Prostate gland (tissue), 2 donors: ENCODE data around the gene KCNN4. TPM values are rescaled to one million over a fixed set of nuclear protein-coding genes. Genes with fewer than 3 reads are reported as not detected.
"Not testable (repeated sequence)": the region's sequence is repeated elsewhere in the genome, so short reads cannot be mapped to it uniquely, and the experiment has no call there.

Experiments used
- DNase-seq: peaks from one replicate; pipeline ENCODE4 v3.0.0-alpha.2; 2019; ENCODE audit warnings: low spot score
- H3K27ac ChIP-seq, 2 donors: fragments of 200-600 bp; sonication (generic); 2 replicates each; pipeline ENCODE4 v1.5.1; 2017 to 2019
- H3K27me3 ChIP-seq: fragments of 200-600 bp; sonication (generic); replicated peaks from 2 replicates; pipeline ENCODE4 v1.5.1; 2019; ENCODE audit not compliant: insufficient read depth
- H3K36me3 ChIP-seq, 2 donors: fragments of 200-600 bp; sonication (generic); 1 replicate in 1 of 2; 2 replicates in 1 of 2; pipeline versions ENCODE4 v1.5.1 to v1.8.1; 2017 to 2019
- H3K4me1 ChIP-seq: fragments of 200-600 bp; sonication (generic); replicated peaks from 2 replicates; pipeline ENCODE4 v1.5.1; 2019
- H3K4me3 ChIP-seq, 2 donors: fragments of 200-600 bp; sonication (generic); 2 replicates each; pipeline ENCODE4 v1.5.1; 2017 to 2019
- H3K9me3 ChIP-seq: fragments of 200-600 bp; sonication (generic); 2 replicates; pipeline ENCODE4 v1.5.1; 2017
- CTCF ChIP-seq, 4 experiments: fragments of 200-600 bp in 2 of 4; fragments of 450-650 bp in 2 of 4; sonication (generic) in 2 of 4; IDR thresholded peaks; 1 replicate in 3 of 4; 2 replicates in 1 of 4; pipeline ENCODE4 v1.5.1; 2016 to 2019; ENCODE audit warnings: antibody characterized with exemption in 4 of 4, mild to moderate bottlenecking in 2 of 4, moderate library complexity in 2 of 4
- POLR2A ChIP-seq: fragments of 450-650 bp; IDR thresholded peaks from one replicate; pipeline ENCODE4 v1.6.1; 2016; ENCODE audit warnings: antibody characterized with exemption, mild to moderate bottlenecking
- POLR2AphosphoS5 ChIP-seq: sonication (generic); formaldehyde crosslinking; IDR thresholded peaks from one replicate; pipeline ENCODE4 v1.6.1; 2017; ENCODE audit warnings: antibody characterized with exemption
- WGBS: methylation state at CpG from one replicate; pipeline ENCODE4 v1.1.5; 2018; 5-methylcytosine and 5-hydroxymethylcytosine counted together
- intact Hi-C: fragments of 100-400 bp; cut with DNase I; formaldehyde crosslinking; loops from one replicate; pipeline ENCODE4 v1.14.2; 2022
- total RNA-seq, 2 donors: library from RNA; depleted of rRNA; stranded (reverse); fragments of >200 nt; gene quantifications; one replicate each; pipeline ENCODE4 v1.1.0, GENCODE V29; 2016

KCNN4 gene
- total RNA-seq, 2 donors from 2014 or later: 65.1 to 86.1 TPM

DNA sequence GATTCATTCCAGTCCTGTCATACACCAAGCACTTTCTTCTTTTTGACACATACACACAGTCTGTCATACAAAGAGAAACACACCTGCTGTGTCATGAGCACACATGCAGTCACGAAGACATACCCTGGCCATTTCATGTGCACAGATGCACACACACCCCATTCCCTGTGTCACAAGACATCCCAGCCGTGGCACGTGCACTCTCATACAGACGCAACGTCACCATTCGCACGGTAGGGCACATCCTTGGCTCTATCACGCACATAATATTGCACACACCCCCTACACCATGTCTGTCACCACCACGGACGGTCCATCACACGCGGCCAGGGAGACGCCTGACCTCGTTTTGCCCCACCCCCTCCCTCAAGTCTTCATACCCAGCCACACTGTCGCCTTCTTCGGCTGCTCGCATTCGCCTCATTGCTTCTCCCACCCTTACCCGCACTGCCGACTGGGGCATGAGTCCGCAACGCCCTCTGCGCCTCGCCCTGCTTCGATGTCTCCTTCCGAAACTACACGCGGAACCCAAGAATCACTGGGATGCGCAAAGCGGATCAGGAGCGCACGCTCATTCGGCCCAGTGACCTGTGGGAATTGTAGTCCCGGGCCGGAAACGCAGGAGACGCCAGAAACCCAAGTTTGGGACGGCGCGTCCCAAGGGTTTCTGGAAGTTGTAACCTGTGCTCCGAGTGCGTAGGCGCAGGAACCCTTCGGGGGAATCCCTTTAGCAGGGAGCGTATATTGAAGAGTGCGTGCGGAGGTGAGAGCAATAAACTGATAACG lies 39.5 kb upstream of the KCNN4 start:
- TF ChIP-seq CTCF (IDR thresholded peaks at IDR 0.05) (no peak), POLR2AphosphoS5 (peak; percentile 21), POLR2A (no peak)
- intact Hi-C loops: no loop called here
- no peak for DNase-seq
- H3K9me3 ChIP-seq: no peaks in the 10 kb centered on the region
- no peak overlapping the region for H3K27ac ChIP-seq
- H3K4me1 ChIP-seq: no peaks in the 10 kb centered on the region
- peak overlapping the region; percentile 18 to 32 for H3K4me3 ChIP-seq
- WGBS: 11% methylated on average over 48 of the region's 48 CpGs
- H3K27me3 ChIP-seq: no peaks in the 10 kb centered on the region
- H3K36me3 ChIP-seq: no peaks in the 10 kb centered on the region

- intact Hi-C loops: no loop called here
- H3K27me3 ChIP-seq: no peaks in the 10 kb centered on the region
- no peak for DNase-seq
- H3K9me3 ChIP-seq: no peaks in the 10 kb centered on the region
- TF ChIP-seq POLR2AphosphoS5 (no peak), CTCF (IDR thresholded peaks at IDR 0.05) (no peak), POLR2A (no peak)
- no peaks in the 10 kb centered on the region for H3K4me1 ChIP-seq
- no peaks in the 10 kb centered on the region for H3K36me3 ChIP-seq
- H3K4me3 ChIP-seq: no peak overlapping the region
- H3K27ac ChIP-seq: no peak overlapping the region
- 82% methylated on average over 5 of the region's 5 CpGs for WGBS
Observed at GRCh38 chr19:43818500-43818899, 37.7 kb upstream of the KCNN4 start.

- H3K4me3 ChIP-seq, H3K4me1 ChIP-seq, DNase-seq, H3K27me3 ChIP-seq, H3K27ac ChIP-seq, H3K9me3 ChIP-seq, intact Hi-C loops, H3K36me3 ChIP-seq: not testable (repeated sequence)
- 91% methylated on average over 1 of the region's 1 CpG for WGBS
Observed at GRCh38 chr19:43817454-43817853, 36.7 kb upstream of the KCNN4 start.

- Histone ChIP-seq H3K4me3 (no peak overlapping the region), H3K4me1 (no peaks in the 10 kb centered on the region), H3K27me3 (no peaks in the 10 kb centered on the region), H3K27ac (no peak overlapping the region), H3K36me3 (no peaks in the 10 kb centered on the region), H3K9me3 (no peaks in the 10 kb centered on the region)
- TF ChIP-seq CTCF (IDR thresholded peaks at IDR 0.05): no peak
- TF ChIP-seq POLR2A: no peak
- TF ChIP-seq POLR2AphosphoS5: no peak
- intact Hi-C loops: no loop called here
- 75% methylated on average over 5 of the region's 5 CpGs for WGBS
- no peak for DNase-seq
Observed at GRCh38 chr19:43814663-43815352, 34.0 kb upstream of the KCNN4 start.

GRCh38 chr19:43812688-43813087 lies 31.9 kb upstream of the KCNN4 start:
- 69% methylated on average over 6 of the region's 6 CpGs for WGBS
- no peaks in the 10 kb centered on the region for H3K36me3 ChIP-seq
- DNase-seq: no peak
- TF ChIP-seq POLR2AphosphoS5: no peak
- no peak for TF ChIP-seq CTCF (IDR thresholded peaks at IDR 0.05)
- TF ChIP-seq POLR2A: no peak
- no peak overlapping the region for H3K4me3 ChIP-seq
- no peaks in the 10 kb centered on the region for H3K27me3 ChIP-seq
- H3K4me1 ChIP-seq: no peaks in the 10 kb centered on the region
- H3K9me3 ChIP-seq: no peaks in the 10 kb centered on the region
- intact Hi-C loops: no loop called here
- H3K27ac ChIP-seq: no peak overlapping the region
